Small intestine (tissue), 7 donors: ENCODE data around the gene SLC38A3. TPM values are rescaled to one million over a fixed set of nuclear protein-coding genes. Genes with fewer than 3 reads are reported as not detected.
"Not testable (repeated sequence)": the region's sequence is repeated elsewhere in the genome, so short reads cannot be mapped to it uniquely, and the experiment has no call there.

Source experiments
- DNase-seq, 2 donors: peaks; one replicate each; pipeline versions ENCODE4 v3.0.0 to v3.0.0-alpha.2; 2013
- FAIRE-seq: peaks from 2 replicates; lab custom pipeline; 2012; peaks lifted over from hg19 to GRCh38; lab: Jason Lieb, UNC
- H3K27ac ChIP-seq, 3 donors: one replicate each; pipeline ENCODE4 v1.5.1; 2013; ENCODE audit warnings: low read length in 2 of 3, mild to moderate bottlenecking in 2 of 3, control low read depth in 1 of 3, inconsistent platforms in 1 of 3, low read depth in 1 of 3, moderate library complexity in 1 of 3
- H3K27me3 ChIP-seq, 3 donors: one replicate each; pipeline ENCODE4 v1.6.1; 2013; ENCODE audit warnings: low read length in 3 of 3, inconsistent platforms in 1 of 3; ENCODE audit not compliant: control insufficient read depth in 3 of 3, insufficient read depth in 3 of 3
- H3K36me3 ChIP-seq, 3 donors: one replicate each; pipeline ENCODE4 v1.6.1; 2013; ENCODE audit warnings: low read length in 3 of 3, inconsistent platforms in 1 of 3, low read depth in 1 of 3, mild to moderate bottlenecking in 1 of 3, moderate library complexity in 1 of 3; ENCODE audit not compliant: control insufficient read depth in 3 of 3, insufficient read depth in 2 of 3
- H3K4me1 ChIP-seq, 3 donors: one replicate each; pipeline ENCODE4 v1.6.1; 2013; ENCODE audit warnings: low read length in 2 of 3, inconsistent platforms in 1 of 3, low read depth in 1 of 3, mild to moderate bottlenecking in 1 of 3, moderate library complexity in 1 of 3; ENCODE audit not compliant: control insufficient read depth in 3 of 3, insufficient read depth in 2 of 3
- H3K4me3 ChIP-seq, 3 donors: one replicate each; pipeline ENCODE4 v1.5.1; 2013; ENCODE audit warnings: low read length in 3 of 3, control low read depth in 1 of 3, inconsistent platforms in 1 of 3, low read depth in 1 of 3, mild to moderate bottlenecking in 1 of 3, moderate library complexity in 1 of 3
- H3K9me3 ChIP-seq, 2 donors: one replicate each; pipeline ENCODE4 v1.6.1; 2013; ENCODE audit warnings: low read depth in 1 of 2, low read length in 1 of 2; ENCODE audit not compliant: control insufficient read depth in 2 of 2, insufficient read depth in 1 of 2
- WGBS, 3 donors: extraction: QIAGEN DNeasy Blood & Tissue Kit; methylation state at CpG; one replicate each; pipeline ENCODE4 v1.1.7; 2013; 5-methylcytosine and 5-hydroxymethylcytosine counted together
- polyA plus RNA-seq, 4 donors: library from polyadenylated mRNA; stranded (reverse) in 3 of 4; unstranded in 1 of 4; fragments of 200-250 nt in 3 of 4; fragments of 120-200 nt in 1 of 4; gene quantifications; one replicate each; pipeline versions ENCODE4 v1.2.1 to v1.2.3, GENCODE V29; 2013
- donor health status: healthy with polysubstance abuse.
- donor health status: control.
- donor health status: control.
- donor health status: Bipolar disorder and iron deficiency.
- donor health status: healthy.

The SLC38A3 gene
- polyA plus RNA-seq, 4 donors, result 2.1 to 2.4 TPM; not detected in 2

- FAIRE-seq, result no peak
- Histone ChIP-seq H3K27me3 (no peaks in the 10 kb centered on the region), H3K36me3 (peaks cover 4 to 54% (median 10%) of the 10 kb centered on the region in 3 donors), H3K9me3 (peaks cover 0 to 14% of the 10 kb centered on the region in 2 donors), H3K4me1 (peaks cover 4 to 49% (median 4%) of the 10 kb centered on the region in 3 donors), H3K27ac (peak overlapping the region in 2 of 3 donors; percentile 89 to 92), H3K4me3 (peak overlapping the region in 1 of 3 donors; percentile 68)
- 66 to 86% (median 85%) methylated on average over 5 of the region's 5 CpGs for WGBS, 3 donors
- DNase-seq, result no peak
Measured at GRCh38 chr3:50260942-50261441, 55.9 kb downstream of the SLC38A3 start.

- no peaks in the 10 kb centered on the region for H3K27me3 ChIP-seq
- H3K36me3 ChIP-seq, result peaks cover 4 to 49% (median 7%) of the 10 kb centered on the region in 3 donors
- H3K4me1 ChIP-seq, result peaks cover 4 to 54% (median 4%) of the 10 kb centered on the region in 3 donors
- peak overlapping the region in 2 of 3 donors; percentile 89 to 92 for H3K27ac ChIP-seq
- no peak for FAIRE-seq
- no peak overlapping the region for H3K4me3 ChIP-seq
- peaks cover 0 to 13% of the 10 kb centered on the region in 2 donors for H3K9me3 ChIP-seq
- 48 to 77% (median 55%) methylated on average over 2 of the region's 2 CpGs for WGBS, 3 donors
- DNase-seq, result no peak
Measured at GRCh38 chr3:50261505-50261904, 56.4 kb downstream of the SLC38A3 start.

- H3K36me3 ChIP-seq, result peaks cover 4 to 42% (median 6%) of the 10 kb centered on the region in 3 donors
- H3K27ac ChIP-seq, result peak overlapping the region in 1 of 3 donors; percentile 2
- peaks cover 4 to 61% (median 4%) of the 10 kb centered on the region in 3 donors for H3K4me1 ChIP-seq
- DNase-seq, H3K4me3 ChIP-seq, FAIRE-seq, H3K27me3 ChIP-seq, H3K9me3 ChIP-seq: not testable (repeated sequence)
- 97 to 100% (median 97%) methylated on average over 4 of the region's 4 CpGs for WGBS, 3 donors
Measured at GRCh38 chr3:50262200-50262599, 57.1 kb downstream of the SLC38A3 start.

DNA sequence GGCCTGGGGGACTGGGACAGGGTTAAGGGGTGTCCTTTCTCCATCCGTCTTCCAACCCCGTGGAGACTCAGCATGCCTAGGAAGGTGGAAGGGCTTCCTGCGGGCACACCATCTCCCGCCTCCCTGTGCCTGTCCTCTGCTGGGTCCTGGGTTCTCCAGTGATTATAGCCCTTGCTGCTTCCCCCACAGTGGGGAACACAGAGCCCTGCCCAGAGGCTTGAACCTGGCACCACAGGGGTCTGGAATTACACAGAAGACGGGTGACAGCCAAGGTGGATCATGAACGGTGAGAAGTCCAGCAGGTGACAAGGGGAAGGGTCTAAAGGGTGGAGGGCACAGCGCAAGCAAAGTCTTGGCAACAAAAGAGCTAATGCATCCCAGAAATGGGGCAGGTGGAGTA lies 57.7 kb downstream of the SLC38A3 start:
- Histone ChIP-seq H3K4me1 (peaks cover 4 to 67% (median 5%) of the 10 kb centered on the region in 3 donors), H3K27me3 (no peaks in the 10 kb centered on the region), H3K27ac (peak overlapping the region in 1 of 3 donors; percentile 2), H3K36me3 (peaks cover 2 to 36% (median 3%) of the 10 kb centered on the region in 3 donors), H3K9me3 (peaks cover 0 to 2% of the 10 kb centered on the region in 2 donors), H3K4me3 (no peak overlapping the region)
- FAIRE-seq (no peak), DNase-seq (no peak)
- 84 to 89% (median 84%) methylated on average over 7 of the region's 7 CpGs for WGBS, 3 donors

- 62 to 69% (median 68%) methylated on average over 6 of the region's 6 CpGs for WGBS, 3 donors
- peaks cover 4 to 77% (median 8%) of the 10 kb centered on the region in 3 donors for H3K4me1 ChIP-seq
- no peak overlapping the region for H3K4me3 ChIP-seq
Measured at GRCh38 chr3:50263478-50264382, 58.7 kb downstream of the SLC38A3 start.

DNA sequence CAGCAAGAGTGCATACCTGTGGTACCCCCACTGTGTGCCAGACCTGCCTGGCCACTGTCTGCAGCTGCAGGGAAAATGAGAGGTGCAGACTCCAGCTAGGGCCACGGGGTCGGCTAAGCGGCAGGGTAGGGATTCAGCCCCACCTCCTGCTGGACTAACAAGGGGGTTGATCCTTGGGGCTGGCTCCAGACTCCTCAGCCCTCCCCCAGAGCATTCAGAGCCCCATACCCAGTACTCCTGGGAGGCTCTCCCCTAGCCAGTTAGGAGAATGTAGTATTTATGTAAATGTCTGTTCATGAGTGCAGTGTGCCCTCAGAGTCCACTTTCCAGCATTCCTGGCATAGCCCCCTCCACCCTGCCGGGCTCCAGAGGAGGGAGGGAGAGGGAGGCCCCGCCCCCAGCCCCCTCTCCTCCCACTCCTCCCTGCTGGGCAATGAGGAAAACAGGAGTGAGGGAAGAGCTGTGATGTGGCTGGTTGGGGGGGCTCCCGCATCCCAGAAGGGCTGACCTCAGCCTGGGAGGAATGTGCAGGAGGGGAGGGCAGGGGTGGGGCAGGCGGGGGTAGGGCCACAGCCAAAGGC lies 59.4 kb downstream of the SLC38A3 start:
- H3K36me3 ChIP-seq, result peaks cover 0 to 19% (median 0%) of the 10 kb centered on the region in 3 donors
- H3K9me3 ChIP-seq, result no peaks in the 10 kb centered on the region
- peak in 1 of 2 donors; percentile 95 for DNase-seq
- 19 to 40% (median 34%) methylated on average over 7 of the region's 7 CpGs for WGBS, 3 donors
- H3K27ac ChIP-seq, result peak overlapping the region in 2 of 3 donors; percentile 62 to 88
- no peak overlapping the region for H3K4me3 ChIP-seq
- peaks cover 4 to 75% (median 8%) of the 10 kb centered on the region in 3 donors for H3K4me1 ChIP-seq
- FAIRE-seq, result no peak
- H3K27me3 ChIP-seq, result no peaks in the 10 kb centered on the region

More at GRCh38 chr3:50263478-50264382, 58.7 kb downstream of the SLC38A3 start:
- Histone ChIP-seq H3K27me3 (no peaks in the 10 kb centered on the region), H3K27ac (peak overlapping the region in 2 of 3 donors; percentile 25 to 88), H3K9me3 (no peaks in the 10 kb centered on the region), H3K36me3 (peaks cover 0 to 27% (median 0%) of the 10 kb centered on the region in 3 donors)
- FAIRE-seq (no peak), DNase-seq (no peak)

- Histone ChIP-seq H3K27me3 (no peaks in the 10 kb centered on the region), H3K36me3 (peaks cover 0 to 20% (median 0%) of the 10 kb centered on the region in 3 donors), H3K4me3 (no peak overlapping the region), H3K9me3 (no peaks in the 10 kb centered on the region), H3K4me1 (peaks cover 4 to 77% (median 6%) of the 10 kb centered on the region in 3 donors), H3K27ac (peak overlapping the region in 2 of 3 donors; percentile 62 to 88)
- DNase-seq (no peak), FAIRE-seq (no peak)
- 46 to 60% (median 59%) methylated on average over 7 of the region's 7 CpGs for WGBS, 3 donors
Measured at GRCh38 chr3:50264964-50265485, 60.0 kb downstream of the SLC38A3 start.

DNA sequence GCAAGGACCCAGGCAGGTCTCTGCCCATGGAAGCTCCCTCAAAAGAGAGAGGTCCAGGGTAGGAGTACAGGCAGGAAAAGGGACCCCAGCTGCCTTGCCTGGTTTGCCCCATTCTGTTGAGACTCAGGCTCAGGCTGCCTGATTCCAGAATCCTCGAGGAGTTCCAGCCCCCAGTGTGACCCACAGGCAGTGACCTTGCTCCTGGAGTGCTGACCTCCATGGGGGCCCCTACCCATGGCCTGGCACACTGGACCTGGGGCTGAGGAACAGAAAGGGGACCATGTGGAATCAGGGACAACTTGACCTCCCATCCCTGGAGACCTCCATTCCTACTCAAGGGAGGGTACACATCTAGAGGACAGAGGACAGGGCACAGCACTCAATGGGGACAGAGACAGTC lies 60.5 kb downstream of the SLC38A3 start:
- peaks cover 0 to 23% (median 0%) of the 10 kb centered on the region in 3 donors for H3K36me3 ChIP-seq
- FAIRE-seq (no peak), DNase-seq (no peak)
- peak overlapping the region in 2 of 3 donors; percentile 62 to 88 for H3K27ac ChIP-seq
- H3K9me3 ChIP-seq, result no peaks in the 10 kb centered on the region
- no peaks in the 10 kb centered on the region for H3K27me3 ChIP-seq
- 48 to 73% (median 60%) methylated on average over 1 of the region's 1 CpG for WGBS, 3 donors
- H3K4me1 ChIP-seq, result peaks cover 4 to 78% (median 4%) of the 10 kb centered on the region in 3 donors
- no peak overlapping the region for H3K4me3 ChIP-seq
